Testis (tissue), 2 donors: ENCODE data around the gene APEX1.

Source experiments
- CTCF ChIP-seq, 3 experiments: fragments of 450-650 bp in 2 of 3; fragments of 200-600 bp in 1 of 3; sonication (generic) in 1 of 3; IDR thresholded peaks; one replicate each; pipeline ENCODE4 v1.5.1; 2016 to 2019; ENCODE audit warnings: antibody characterized with exemption in 3 of 3, mild to moderate bottlenecking in 2 of 3, moderate library complexity in 1 of 3
- POLR2A ChIP-seq: fragments of 450-650 bp; IDR thresholded peaks from one replicate; pipeline ENCODE4 v1.6.1; 2017; ENCODE audit warnings: antibody characterized with exemption, mild to moderate bottlenecking, moderate library complexity

DNA sequence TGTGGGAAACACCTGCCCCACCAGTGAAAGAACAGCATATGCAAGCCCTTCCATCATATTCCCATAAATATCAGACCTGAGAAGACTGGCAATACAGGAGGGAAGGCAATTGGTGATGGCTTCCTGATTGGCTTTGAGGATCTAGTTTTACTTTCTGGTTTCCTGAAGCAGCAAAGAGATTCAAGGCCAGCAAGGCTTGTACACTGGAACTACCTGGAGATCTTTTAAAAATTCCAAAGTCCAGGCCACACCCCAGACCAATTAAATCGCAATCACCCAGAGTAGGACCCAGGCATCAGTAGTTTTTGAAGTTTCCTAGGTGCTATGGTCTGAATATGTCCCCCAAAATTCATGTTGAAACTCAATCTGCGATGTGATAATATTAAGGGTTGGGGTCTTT is 38.8 kb upstream of the APEX1 start:
- TF ChIP-seq CTCF (IDR thresholded peaks at IDR 0.05) (no peak), POLR2A (no peak)
